HEK293 (cell line): ENCODE data around the gene AMER3.

ENCODE experiments used
- EGR2 ChIP-seq: fragments of 450-650 bp; formaldehyde crosslinking; IDR thresholded peaks from 2 replicates; pipeline ENCODE4 v1.5.1; 2016; ENCODE audit warnings: low read depth, missing biosample characterization, missing genetic modification characterization
- HOXA7 ChIP-seq: sonication (generic); formaldehyde crosslinking; IDR thresholded peaks from 2 replicates; pipeline ENCODE4 v1.8.1; 2022; ENCODE audit warnings: missing genetic modification reagents, borderline replicate concordance
- ZEB2 ChIP-seq: fragments of 450-650 bp; formaldehyde crosslinking; IDR thresholded peaks from 2 replicates; pipeline ENCODE4 v1.5.1; 2016; ENCODE audit warnings: missing biosample characterization, missing genetic modification characterization
- ZNF23 ChIP-seq: fragments of 450-650 bp; formaldehyde crosslinking; IDR thresholded peaks from 2 replicates; pipeline ENCODE4 v1.5.1; 2016; ENCODE audit warnings: missing biosample characterization, missing genetic modification characterization, borderline replicate concordance
- ZNF292 ChIP-seq: fragments of 450-650 bp; formaldehyde crosslinking; IDR thresholded peaks from 2 replicates; pipeline ENCODE4 v1.5.1; 2016; ENCODE audit warnings: low read depth, missing biosample characterization, missing genetic modification characterization, borderline replicate concordance
- ZNF350 ChIP-seq: fragments of 450-650 bp; formaldehyde crosslinking; IDR thresholded peaks from 2 replicates; pipeline ENCODE4 v1.5.0; 2017; ENCODE audit warnings: missing biosample characterization, mild to moderate bottlenecking, missing genetic modification characterization
- ZNF433 ChIP-seq: fragments of 450-650 bp; formaldehyde crosslinking; IDR thresholded peaks from 2 replicates; pipeline ENCODE4 v1.5.1; 2016; ENCODE audit warnings: missing biosample characterization, missing genetic modification characterization, low read depth
- ZNF658 ChIP-seq: fragments of 450-650 bp; formaldehyde crosslinking; IDR thresholded peaks from 2 replicates; pipeline ENCODE4; 2016; ENCODE audit warnings: missing biosample characterization, missing genetic modification characterization
- ZNF707 ChIP-seq: fragments of 450-650 bp; formaldehyde crosslinking; IDR thresholded peaks from 2 replicates; pipeline ENCODE4 v1.5.1; 2016; ENCODE audit warnings: missing biosample characterization, missing genetic modification characterization
- ZNF792 ChIP-seq: fragments of 450-650 bp; formaldehyde crosslinking; IDR thresholded peaks from 2 replicates; pipeline ENCODE4 v1.5.1; 2016; ENCODE audit warnings: missing biosample characterization, missing genetic modification characterization
- TF ChIP-seq, protein P1 (sequence below): fragments of 450-650 bp; formaldehyde crosslinking; IDR thresholded peaks from 2 replicates; pipeline ENCODE4 v1.5.1; 2016; ENCODE audit warnings: missing biosample characterization, missing genetic modification characterization
- TF ChIP-seq, protein P2 (sequence below): fragments of 450-650 bp; formaldehyde crosslinking; IDR thresholded peaks from 2 replicates; pipeline ENCODE4 v1.5.1; 2016; ENCODE audit warnings: missing biosample characterization, missing genetic modification characterization
- TF ChIP-seq, protein P3 (sequence below): fragments of 450-650 bp; formaldehyde crosslinking; IDR thresholded peaks from 2 replicates; pipeline ENCODE4 v1.5.1; 2016; ENCODE audit warnings: missing biosample characterization, missing genetic modification characterization, low read depth
- TF ChIP-seq, protein P4 (sequence below): fragments of 450-650 bp; formaldehyde crosslinking; IDR thresholded peaks from 2 replicates; pipeline ENCODE4 v1.5.1; 2017; ENCODE audit warnings: missing biosample characterization, missing genetic modification characterization

DNA sequence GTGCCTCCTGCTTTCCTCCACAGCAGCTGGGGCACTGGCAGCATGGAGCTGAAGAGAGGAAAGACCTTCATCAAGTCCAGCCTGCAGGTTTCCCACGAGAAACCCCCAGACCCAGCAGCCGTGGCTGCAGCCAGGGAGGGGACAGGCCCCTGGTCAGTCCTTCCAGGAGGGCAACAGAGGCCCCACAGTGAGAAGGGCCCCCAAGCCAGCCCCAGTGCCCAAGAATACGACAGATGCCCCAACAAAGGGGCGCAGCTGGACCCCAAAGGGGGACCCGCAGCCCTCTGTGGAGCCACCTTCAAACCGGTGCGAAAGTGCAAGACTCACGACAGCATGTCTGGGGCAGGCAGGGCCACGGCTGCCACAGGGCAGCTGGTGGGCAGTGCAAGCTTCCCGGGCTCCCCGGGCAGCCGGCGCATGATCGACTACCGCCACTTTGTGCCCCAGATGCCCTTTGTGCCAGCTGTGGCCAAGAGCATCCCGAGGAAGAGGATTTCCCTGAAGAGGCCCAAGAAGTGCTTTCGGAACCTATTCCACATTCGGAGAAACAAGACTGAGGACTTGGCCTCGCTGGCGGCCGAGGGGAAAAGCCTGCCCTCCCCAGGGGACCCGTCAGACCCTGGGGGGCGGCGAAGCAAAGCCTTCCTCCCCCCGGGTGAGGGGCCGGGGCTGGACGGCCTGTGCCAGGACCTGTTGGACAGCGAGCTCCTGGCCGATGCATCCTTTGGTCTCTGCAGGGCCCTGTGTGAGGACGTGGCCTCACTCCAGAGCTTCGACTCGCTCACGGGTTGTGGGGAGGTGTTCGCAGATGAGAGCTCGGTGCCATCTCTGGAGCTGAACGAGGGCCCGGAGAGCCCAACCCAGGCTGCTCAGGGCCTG, 6.9 kb downstream of the AMER3 start:
- TF ChIP-seq ZEB2 (no peak), ZNF23 (tag by site-specific recombination) (no peak), EGR2 (tag by site-specific recombination) (no peak), ZNF433 (tag by site-specific recombination) (no peak), ZNF350 (tag by site-specific recombination) (no peak), ZNF658 (tag by site-specific recombination) (no peak), ZNF707 (tag by site-specific recombination) (no peak), ZNF792 (tag by site-specific recombination) (no peak), ZNF292 (tag by site-specific recombination) (no peak), HOXA7 (CRISPR knock-in tag) (no peak)
- TF ChIP-seq, protein P1, sequence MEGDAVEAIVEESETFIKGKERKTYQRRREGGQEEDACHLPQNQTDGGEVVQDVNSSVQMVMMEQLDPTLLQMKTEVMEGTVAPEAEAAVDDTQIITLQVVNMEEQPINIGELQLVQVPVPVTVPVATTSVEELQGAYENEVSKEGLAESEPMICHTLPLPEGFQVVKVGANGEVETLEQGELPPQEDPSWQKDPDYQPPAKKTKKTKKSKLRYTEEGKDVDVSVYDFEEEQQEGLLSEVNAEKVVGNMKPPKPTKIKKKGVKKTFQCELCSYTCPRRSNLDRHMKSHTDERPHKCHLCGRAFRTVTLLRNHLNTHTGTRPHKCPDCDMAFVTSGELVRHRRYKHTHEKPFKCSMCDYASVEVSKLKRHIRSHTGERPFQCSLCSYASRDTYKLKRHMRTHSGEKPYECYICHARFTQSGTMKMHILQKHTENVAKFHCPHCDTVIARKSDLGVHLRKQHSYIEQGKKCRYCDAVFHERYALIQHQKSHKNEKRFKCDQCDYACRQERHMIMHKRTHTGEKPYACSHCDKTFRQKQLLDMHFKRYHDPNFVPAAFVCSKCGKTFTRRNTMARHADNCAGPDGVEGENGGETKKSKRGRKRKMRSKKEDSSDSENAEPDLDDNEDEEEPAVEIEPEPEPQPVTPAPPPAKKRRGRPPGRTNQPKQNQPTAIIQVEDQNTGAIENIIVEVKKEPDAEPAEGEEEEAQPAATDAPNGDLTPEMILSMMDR (tag by site-specific recombination) = no peak
- TF ChIP-seq, protein P2, sequence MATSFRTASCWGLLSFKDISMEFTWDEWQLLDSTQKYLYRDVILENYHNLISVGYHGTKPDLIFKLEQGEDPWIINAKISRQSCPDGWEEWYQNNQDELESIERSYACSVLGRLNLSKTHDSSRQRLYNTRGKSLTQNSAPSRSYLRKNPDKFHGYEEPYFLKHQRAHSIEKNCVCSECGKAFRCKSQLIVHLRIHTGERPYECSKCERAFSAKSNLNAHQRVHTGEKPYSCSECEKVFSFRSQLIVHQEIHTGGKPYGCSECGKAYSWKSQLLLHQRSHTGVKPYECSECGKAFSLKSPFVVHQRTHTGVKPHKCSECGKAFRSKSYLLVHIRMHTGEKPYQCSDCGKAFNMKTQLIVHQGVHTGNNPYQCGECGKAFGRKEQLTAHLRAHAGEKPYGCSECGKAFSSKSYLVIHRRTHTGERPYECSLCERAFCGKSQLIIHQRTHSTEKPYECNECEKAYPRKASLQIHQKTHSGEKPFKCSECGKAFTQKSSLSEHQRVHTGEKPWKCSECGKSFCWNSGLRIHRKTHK (tag by site-specific recombination) = no peak
- TF ChIP-seq, protein P3, sequence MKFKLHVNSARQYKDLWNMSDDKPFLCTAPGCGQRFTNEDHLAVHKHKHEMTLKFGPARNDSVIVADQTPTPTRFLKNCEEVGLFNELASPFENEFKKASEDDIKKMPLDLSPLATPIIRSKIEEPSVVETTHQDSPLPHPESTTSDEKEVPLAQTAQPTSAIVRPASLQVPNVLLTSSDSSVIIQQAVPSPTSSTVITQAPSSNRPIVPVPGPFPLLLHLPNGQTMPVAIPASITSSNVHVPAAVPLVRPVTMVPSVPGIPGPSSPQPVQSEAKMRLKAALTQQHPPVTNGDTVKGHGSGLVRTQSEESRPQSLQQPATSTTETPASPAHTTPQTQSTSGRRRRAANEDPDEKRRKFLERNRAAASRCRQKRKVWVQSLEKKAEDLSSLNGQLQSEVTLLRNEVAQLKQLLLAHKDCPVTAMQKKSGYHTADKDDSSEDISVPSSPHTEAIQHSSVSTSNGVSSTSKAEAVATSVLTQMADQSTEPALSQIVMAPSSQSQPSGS (tag by site-specific recombination) = no peak
- TF ChIP-seq, protein P4, sequence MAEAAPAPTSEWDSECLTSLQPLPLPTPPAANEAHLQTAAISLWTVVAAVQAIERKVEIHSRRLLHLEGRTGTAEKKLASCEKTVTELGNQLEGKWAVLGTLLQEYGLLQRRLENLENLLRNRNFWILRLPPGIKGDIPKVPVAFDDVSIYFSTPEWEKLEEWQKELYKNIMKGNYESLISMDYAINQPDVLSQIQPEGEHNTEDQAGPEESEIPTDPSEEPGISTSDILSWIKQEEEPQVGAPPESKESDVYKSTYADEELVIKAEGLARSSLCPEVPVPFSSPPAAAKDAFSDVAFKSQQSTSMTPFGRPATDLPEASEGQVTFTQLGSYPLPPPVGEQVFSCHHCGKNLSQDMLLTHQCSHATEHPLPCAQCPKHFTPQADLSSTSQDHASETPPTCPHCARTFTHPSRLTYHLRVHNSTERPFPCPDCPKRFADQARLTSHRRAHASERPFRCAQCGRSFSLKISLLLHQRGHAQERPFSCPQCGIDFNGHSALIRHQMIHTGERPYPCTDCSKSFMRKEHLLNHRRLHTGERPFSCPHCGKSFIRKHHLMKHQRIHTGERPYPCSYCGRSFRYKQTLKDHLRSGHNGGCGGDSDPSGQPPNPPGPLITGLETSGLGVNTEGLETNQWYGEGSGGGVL (tag by site-specific recombination) = no peak
